Measurements from ENCODE around the gene KDM4B.

GRCh38 chr19:5068233-5069072 is 99.5 kb downstream of the KDM4B start:
- TF ChIP-seq RAD21 (IDR thresholded peaks at IDR 0.05; ENCODE audit: low read length) = no peak
- TF ChIP-seq, protein P1, sequence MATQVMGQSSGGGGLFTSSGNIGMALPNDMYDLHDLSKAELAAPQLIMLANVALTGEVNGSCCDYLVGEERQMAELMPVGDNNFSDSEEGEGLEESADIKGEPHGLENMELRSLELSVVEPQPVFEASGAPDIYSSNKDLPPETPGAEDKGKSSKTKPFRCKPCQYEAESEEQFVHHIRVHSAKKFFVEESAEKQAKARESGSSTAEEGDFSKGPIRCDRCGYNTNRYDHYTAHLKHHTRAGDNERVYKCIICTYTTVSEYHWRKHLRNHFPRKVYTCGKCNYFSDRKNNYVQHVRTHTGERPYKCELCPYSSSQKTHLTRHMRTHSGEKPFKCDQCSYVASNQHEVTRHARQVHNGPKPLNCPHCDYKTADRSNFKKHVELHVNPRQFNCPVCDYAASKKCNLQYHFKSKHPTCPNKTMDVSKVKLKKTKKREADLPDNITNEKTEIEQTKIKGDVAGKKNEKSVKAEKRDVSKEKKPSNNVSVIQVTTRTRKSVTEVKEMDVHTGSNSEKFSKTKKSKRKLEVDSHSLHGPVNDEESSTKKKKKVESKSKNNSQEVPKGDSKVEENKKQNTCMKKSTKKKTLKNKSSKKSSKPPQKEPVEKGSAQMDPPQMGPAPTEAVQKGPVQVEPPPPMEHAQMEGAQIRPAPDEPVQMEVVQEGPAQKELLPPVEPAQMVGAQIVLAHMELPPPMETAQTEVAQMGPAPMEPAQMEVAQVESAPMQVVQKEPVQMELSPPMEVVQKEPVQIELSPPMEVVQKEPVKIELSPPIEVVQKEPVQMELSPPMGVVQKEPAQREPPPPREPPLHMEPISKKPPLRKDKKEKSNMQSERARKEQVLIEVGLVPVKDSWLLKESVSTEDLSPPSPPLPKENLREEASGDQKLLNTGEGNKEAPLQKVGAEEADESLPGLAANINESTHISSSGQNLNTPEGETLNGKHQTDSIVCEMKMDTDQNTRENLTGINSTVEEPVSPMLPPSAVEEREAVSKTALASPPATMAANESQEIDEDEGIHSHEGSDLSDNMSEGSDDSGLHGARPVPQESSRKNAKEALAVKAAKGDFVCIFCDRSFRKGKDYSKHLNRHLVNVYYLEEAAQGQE (IDR thresholded peaks at IDR 0.05; ENCODE audit: low read depth, low read length) = no peak
- TF ChIP-seq GABPA (IDR thresholded peaks at IDR 0.05; ENCODE audit: low read depth) = no peak
- no peak for TF ChIP-seq CTCF (IDR thresholded peaks at IDR 0.05)
- no peak for TF ChIP-seq CHD2 (IDR thresholded peaks at IDR 0.05; ENCODE audit: low read length, partially characterized antibody)
- no peak for TF ChIP-seq IRF3 (IDR thresholded peaks at IDR 0.05; ENCODE audit: low read depth, low read length)
- no peak for TF ChIP-seq EP300 (IDR thresholded peaks at IDR 0.05; ENCODE audit: borderline replicate concordance in 1 of 2, low read depth in 1 of 2, low read length in 1 of 2)
- no peak for TF ChIP-seq JUND (IDR thresholded peaks at IDR 0.05)
- TF ChIP-seq RFX5 (IDR thresholded peaks at IDR 0.05; ENCODE audit: low read length) = no peak
- no peak for TF ChIP-seq NRF1 (IDR thresholded peaks at IDR 0.05; ENCODE audit: low read depth, low read length)
- no peak for TF ChIP-seq POLR2AphosphoS5 (IDR thresholded peaks at IDR 0.05; ENCODE audit: low read depth, low read length)
- TF ChIP-seq NFIC (IDR thresholded peaks at IDR 0.05; ENCODE audit: borderline replicate concordance) = no peak
- TF ChIP-seq SIN3A (IDR thresholded peaks at IDR 0.05; ENCODE audit: borderline replicate concordance, low read depth, low read length) = no peak
